Measurements from ENCODE around the gene YJEFN3. TPM values are rescaled to one million over a fixed set of nuclear protein-coding genes. Genes with fewer than 3 reads are reported as not detected.

Gene YJEFN3
- total and polyA plus RNA-seq, 4 donors: 4.4 to 30.6 (median 15.1) TPM

- no peaks in the 10 kb centered on the region for H3K9me3 ChIP-seq (ENCODE audit: control insufficient read depth, insufficient read depth, low read length)
- no peak overlapping the region for H3K27ac ChIP-seq (ENCODE audit: low read depth, low read length)
- no peaks in the 10 kb centered on the region for H3K27me3 ChIP-seq (ENCODE audit: control insufficient read depth, insufficient read depth, low read length)
- DNase-seq (ENCODE audit: low read depth in 4 of 6, low spot score in 6 of 6): no peak
- H3K36me3 ChIP-seq (ENCODE audit: control insufficient read depth, insufficient read depth, low read length): peaks cover 68% of the 10 kb centered on the region
- H3K4me1 ChIP-seq (ENCODE audit: control insufficient read depth, insufficient read depth, low read length): no peaks in the 10 kb centered on the region
- no peak overlapping the region for H3K4me3 ChIP-seq (ENCODE audit: low read depth, low read length)
- 90% methylated on average over 20 of the region's 27 CpGs for WGBS (ENCODE audit: insufficient coverage)
Measured at GRCh38 chr19:19505669-19506326, 22.9 kb upstream of the YJEFN3 start.

GRCh38 chr19:19506592-19506991 is 22.1 kb upstream of the YJEFN3 start:
- Histone ChIP-seq H3K4me1 (ENCODE audit: control insufficient read depth, insufficient read depth, low read length) (no peaks in the 10 kb centered on the region), H3K4me3 (ENCODE audit: low read depth, low read length) (no peak overlapping the region), H3K27ac (ENCODE audit: low read depth, low read length) (no peak overlapping the region), H3K36me3 (ENCODE audit: control insufficient read depth, insufficient read depth, low read length) (peaks cover 60% of the 10 kb centered on the region), H3K9me3 (ENCODE audit: control insufficient read depth, insufficient read depth, low read length) (no peaks in the 10 kb centered on the region), H3K27me3 (ENCODE audit: control insufficient read depth, insufficient read depth, low read length) (no peaks in the 10 kb centered on the region)
- 89% methylated on average over 9 of the region's 12 CpGs for WGBS (ENCODE audit: insufficient coverage)
- no peak for DNase-seq (ENCODE audit: low read depth in 4 of 6, low spot score in 6 of 6)

- no peaks in the 10 kb centered on the region for H3K9me3 ChIP-seq (ENCODE audit: control insufficient read depth, insufficient read depth, low read length)
- H3K4me1 ChIP-seq (ENCODE audit: control insufficient read depth, insufficient read depth, low read length): no peaks in the 10 kb centered on the region
- peaks cover 52% of the 10 kb centered on the region for H3K36me3 ChIP-seq (ENCODE audit: control insufficient read depth, insufficient read depth, low read length)
- 93% methylated on average over 8 of the region's 8 CpGs for WGBS (ENCODE audit: insufficient coverage)
- no peak overlapping the region for H3K27ac ChIP-seq (ENCODE audit: low read depth, low read length)
- DNase-seq (ENCODE audit: low read depth in 4 of 6, low spot score in 6 of 6): no peak
- no peak overlapping the region for H3K4me3 ChIP-seq (ENCODE audit: low read depth, low read length)
- H3K27me3 ChIP-seq (ENCODE audit: control insufficient read depth, insufficient read depth, low read length): no peaks in the 10 kb centered on the region
Measured at GRCh38 chr19:19507354-19507753, 21.4 kb upstream of the YJEFN3 start.

- Histone ChIP-seq H3K4me1 (ENCODE audit: control insufficient read depth, insufficient read depth, low read length) (peaks cover 3% of the 10 kb centered on the region), H3K36me3 (ENCODE audit: control insufficient read depth, insufficient read depth, low read length) (peaks cover 44% of the 10 kb centered on the region), H3K9me3 (ENCODE audit: control insufficient read depth, insufficient read depth, low read length) (no peaks in the 10 kb centered on the region), H3K4me3 (ENCODE audit: low read depth, low read length) (no peak overlapping the region), H3K27me3 (ENCODE audit: control insufficient read depth, insufficient read depth, low read length) (no peaks in the 10 kb centered on the region), H3K27ac (ENCODE audit: low read depth, low read length) (no peak overlapping the region)
- 78% methylated on average over 7 of the region's 11 CpGs for WGBS (ENCODE audit: insufficient coverage)
- no peak for DNase-seq (ENCODE audit: low read depth in 4 of 6, low spot score in 6 of 6)
Measured at GRCh38 chr19:19508217-19508616, 20.5 kb upstream of the YJEFN3 start.

- H3K27ac ChIP-seq (ENCODE audit: low read depth, low read length): no peak overlapping the region
- H3K4me1 ChIP-seq (ENCODE audit: control insufficient read depth, insufficient read depth, low read length): peaks cover 22% of the 10 kb centered on the region
- peaks cover 32% of the 10 kb centered on the region for H3K36me3 ChIP-seq (ENCODE audit: control insufficient read depth, insufficient read depth, low read length)
- DNase-seq (ENCODE audit: low read depth in 4 of 6, low spot score in 6 of 6): no peak
- no peaks in the 10 kb centered on the region for H3K27me3 ChIP-seq (ENCODE audit: control insufficient read depth, insufficient read depth, low read length)
- no peaks in the 10 kb centered on the region for H3K9me3 ChIP-seq (ENCODE audit: control insufficient read depth, insufficient read depth, low read length)
- H3K4me3 ChIP-seq (ENCODE audit: low read depth, low read length): no peak overlapping the region
- WGBS (ENCODE audit: insufficient coverage): 29% methylated on average over 6 of the region's 6 CpGs
Measured at GRCh38 chr19:19510432-19510831, 18.3 kb upstream of the YJEFN3 start.

- H3K9me3 ChIP-seq (ENCODE audit: control insufficient read depth, insufficient read depth, low read length): no peaks in the 10 kb centered on the region
- H3K27ac ChIP-seq (ENCODE audit: low read depth, low read length): no peak overlapping the region
- DNase-seq (ENCODE audit: low read depth in 4 of 6, low spot score in 6 of 6): no peak
- H3K36me3 ChIP-seq (ENCODE audit: control insufficient read depth, insufficient read depth, low read length): peaks cover 13% of the 10 kb centered on the region
- H3K27me3 ChIP-seq (ENCODE audit: control insufficient read depth, insufficient read depth, low read length): no peaks in the 10 kb centered on the region
- H3K4me3 ChIP-seq (ENCODE audit: low read depth, low read length): peak overlapping the region; percentile 35
- peaks cover 42% of the 10 kb centered on the region for H3K4me1 ChIP-seq (ENCODE audit: control insufficient read depth, insufficient read depth, low read length)
- 84% methylated on average over 17 of the region's 17 CpGs for WGBS (ENCODE audit: insufficient coverage)
Measured at GRCh38 chr19:19513682-19514081, 15.0 kb upstream of the YJEFN3 start.

GRCh38 chr19:19514215-19514657 is 14.5 kb upstream of the YJEFN3 start:
- 7% methylated on average over 46 of the region's 46 CpGs for WGBS (ENCODE audit: insufficient coverage)

GRCh38 chr19:19514881-19515641 is 13.7 kb upstream of the YJEFN3 start, which contains the start of gene TSSK6:
TSS of gene TSSK6 (minus strand) at chr19:19515548. CDS start at chr19:19515427, 121 bp downstream.
- Histone ChIP-seq H3K36me3 (ENCODE audit: control insufficient read depth, insufficient read depth, low read length) (peaks cover 25% of the 10 kb centered on the region), H3K27ac (ENCODE audit: low read depth, low read length) (peak within 1 kb of the TSS; percentile 83), H3K4me3 (ENCODE audit: low read depth, low read length) (peak within 1 kb of the TSS; percentile 91), H3K9me3 (ENCODE audit: control insufficient read depth, insufficient read depth, low read length) (no peaks in the 10 kb centered on the region), H3K4me1 (ENCODE audit: control insufficient read depth, insufficient read depth, low read length) (peaks cover 51% of the 10 kb centered on the region), H3K27me3 (ENCODE audit: control insufficient read depth, insufficient read depth, low read length) (no peaks in the 10 kb centered on the region)
- WGBS (ENCODE audit: insufficient coverage): 76% methylated on average over 74 of the region's 74 CpGs
- no peak for DNase-seq (ENCODE audit: low read depth in 4 of 6, low spot score in 6 of 6)

More at GRCh38 chr19:19514215-19514657, 14.5 kb upstream of the YJEFN3 start:
- H3K4me1 ChIP-seq (ENCODE audit: control insufficient read depth, insufficient read depth, low read length): peaks cover 45% of the 10 kb centered on the region
- peak overlapping the region; percentile 35 for H3K4me3 ChIP-seq (ENCODE audit: low read depth, low read length)
- peak overlapping the region; percentile 36 for H3K27ac ChIP-seq (ENCODE audit: low read depth, low read length)
- H3K36me3 ChIP-seq (ENCODE audit: control insufficient read depth, insufficient read depth, low read length): peaks cover 17% of the 10 kb centered on the region
- no peaks in the 10 kb centered on the region for H3K9me3 ChIP-seq (ENCODE audit: control insufficient read depth, insufficient read depth, low read length)
- DNase-seq (ENCODE audit: low read depth in 4 of 6, low spot score in 6 of 6): peak in 5 of 6 donors; percentile 51 to 97 (median 69)
- H3K27me3 ChIP-seq (ENCODE audit: control insufficient read depth, insufficient read depth, low read length): no peaks in the 10 kb centered on the region

- Histone ChIP-seq H3K4me3 (ENCODE audit: low read depth, low read length) (peak within 1 kb of the TSS; percentile 91), H3K9me3 (ENCODE audit: control insufficient read depth, insufficient read depth, low read length) (no peaks in the 10 kb centered on the region), H3K4me1 (ENCODE audit: control insufficient read depth, insufficient read depth, low read length) (peaks cover 51% of the 10 kb centered on the region), H3K27me3 (ENCODE audit: control insufficient read depth, insufficient read depth, low read length) (no peaks in the 10 kb centered on the region), H3K27ac (ENCODE audit: low read depth, low read length) (peak within 1 kb of the TSS; percentile 83), H3K36me3 (ENCODE audit: control insufficient read depth, insufficient read depth, low read length) (peaks cover 28% of the 10 kb centered on the region)
- WGBS (ENCODE audit: insufficient coverage): 7% methylated on average over 61 of the region's 61 CpGs
- DNase-seq (ENCODE audit: low read depth in 4 of 6, low spot score in 6 of 6): peak; percentile 88 to 98 (median 92)
Measured at GRCh38 chr19:19515642-19516519, 12.8 kb upstream of the YJEFN3 start, which contains the start of gene NDUFA13. TSS of gene NDUFA13 (plus strand) at chr19:19516225. CDS start at chr19:19516239, 14 bp downstream.

Measured in spinal cord (tissue), 10 donors.